Bone marrow (tissue), 2 donors: ENCODE data around the gene GPRC5A.
A peak's percentile ranks its signal among the peaks of the same experiment; 100 is the strongest.
"Not testable (repeated sequence)": the region's sequence is repeated elsewhere in the genome, so short reads cannot be mapped to it uniquely, and the experiment has no call there.

Experiments used
- DNase-seq, 2 donors: peaks; one replicate each; lab custom pipeline; 2025; lab: John Stamatoyannopoulos, UW

Gene GPRC5A

GRCh38 chr12:12891080-12891880 is at the start of gene GPRC5A:
Gene GPRC5A (plus strand): TSS chr12:12891562. CDS start chr12:12908250, 16,688 bp downstream.
- DNase-seq: peak in 1 of 2 donors; percentile 46

- DNase-seq: no peak
These were observed 45.5 kb upstream of the GPRC5A start for GRCh38 chr12:12845794-12846243.

GRCh38 chr12:12846780-12847179 is 44.6 kb upstream of the GPRC5A start:
- DNase-seq: not testable (repeated sequence)

GRCh38 chr12:12853435-12853834 is 37.9 kb upstream of the GPRC5A start:
- no peak for DNase-seq

GRCh38 chr12:12859690-12860089 is 31.7 kb upstream of the GPRC5A start:
- no peak for DNase-seq

DNA sequence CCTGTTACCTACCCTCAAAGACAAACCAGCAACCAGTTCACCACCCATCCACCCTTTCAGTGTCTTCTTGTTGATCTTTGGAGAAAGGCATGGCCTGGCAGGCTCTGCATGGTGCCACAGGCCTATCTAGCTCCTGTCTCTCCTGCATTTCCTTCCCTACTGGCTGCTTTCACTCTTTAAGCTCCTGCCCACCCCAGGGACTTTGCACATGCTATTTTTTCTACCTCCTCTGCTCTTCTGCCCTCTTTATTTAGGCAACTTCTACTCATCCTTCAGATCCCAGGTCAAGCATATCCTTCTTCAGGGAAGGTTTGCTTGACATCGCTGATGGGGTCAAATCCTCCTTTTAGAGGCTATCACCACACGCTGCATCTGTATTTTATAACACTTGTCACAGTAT is 27.1 kb upstream of the GPRC5A start:
- no peak for DNase-seq

DNA sequence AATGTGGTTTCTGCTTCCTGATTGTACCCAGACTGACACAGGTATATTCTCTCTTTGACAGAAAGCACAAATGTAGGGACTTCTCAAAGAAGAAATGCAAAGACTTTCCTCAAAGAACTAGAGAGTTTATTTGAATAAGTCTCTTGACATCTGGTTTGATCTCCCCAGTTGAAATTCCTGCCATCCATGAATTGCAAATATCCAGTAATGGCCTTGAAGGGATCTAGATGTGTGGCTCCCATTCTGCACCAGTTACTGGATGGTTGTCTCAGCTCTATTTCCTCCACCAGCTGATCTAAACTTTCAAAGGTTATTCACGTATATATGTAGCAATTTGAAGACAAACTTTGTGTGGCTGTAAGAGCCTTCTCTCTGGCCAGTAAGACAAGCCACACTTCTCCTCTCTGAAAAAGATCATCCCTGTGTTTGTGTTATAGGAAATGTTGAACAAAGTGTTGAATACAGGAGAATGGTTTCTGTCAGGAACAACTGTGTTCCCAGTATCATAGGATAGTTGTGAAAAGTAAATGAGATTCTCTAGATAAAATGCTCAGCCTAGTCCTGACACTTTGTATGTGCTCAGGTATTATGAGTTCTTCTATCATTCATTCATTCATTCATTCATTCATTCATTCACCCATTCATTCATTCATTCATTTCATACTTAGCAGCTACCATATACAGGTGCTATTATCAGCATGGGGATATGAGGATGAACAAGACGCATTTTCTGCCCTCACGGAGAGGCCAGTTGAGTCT is 22.7 kb upstream of the GPRC5A start:
- no peak for DNase-seq

DNA sequence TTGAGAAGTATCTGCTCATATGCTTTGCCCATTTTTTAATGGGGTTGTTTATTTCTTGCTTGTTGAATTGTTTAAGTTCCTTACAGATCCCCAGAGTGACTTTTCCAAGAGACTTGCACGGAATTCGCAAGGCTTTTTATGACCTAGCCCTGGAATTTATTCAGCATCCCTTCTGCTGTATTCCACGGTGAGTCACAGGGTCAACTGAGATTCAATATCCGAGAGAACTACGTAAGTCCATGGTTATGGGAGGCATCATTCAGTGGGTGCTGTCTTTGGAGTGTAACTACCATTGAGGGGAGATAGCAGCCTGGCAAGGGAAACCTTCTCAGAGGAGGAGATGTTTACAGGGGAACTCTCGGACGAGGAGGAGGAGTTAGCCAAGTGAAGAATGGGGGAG is 20.9 kb upstream of the GPRC5A start:
- no peak for DNase-seq

GRCh38 chr12:12871587-12872138 is 19.7 kb upstream of the GPRC5A start:
- no peak for DNase-seq

DNA sequence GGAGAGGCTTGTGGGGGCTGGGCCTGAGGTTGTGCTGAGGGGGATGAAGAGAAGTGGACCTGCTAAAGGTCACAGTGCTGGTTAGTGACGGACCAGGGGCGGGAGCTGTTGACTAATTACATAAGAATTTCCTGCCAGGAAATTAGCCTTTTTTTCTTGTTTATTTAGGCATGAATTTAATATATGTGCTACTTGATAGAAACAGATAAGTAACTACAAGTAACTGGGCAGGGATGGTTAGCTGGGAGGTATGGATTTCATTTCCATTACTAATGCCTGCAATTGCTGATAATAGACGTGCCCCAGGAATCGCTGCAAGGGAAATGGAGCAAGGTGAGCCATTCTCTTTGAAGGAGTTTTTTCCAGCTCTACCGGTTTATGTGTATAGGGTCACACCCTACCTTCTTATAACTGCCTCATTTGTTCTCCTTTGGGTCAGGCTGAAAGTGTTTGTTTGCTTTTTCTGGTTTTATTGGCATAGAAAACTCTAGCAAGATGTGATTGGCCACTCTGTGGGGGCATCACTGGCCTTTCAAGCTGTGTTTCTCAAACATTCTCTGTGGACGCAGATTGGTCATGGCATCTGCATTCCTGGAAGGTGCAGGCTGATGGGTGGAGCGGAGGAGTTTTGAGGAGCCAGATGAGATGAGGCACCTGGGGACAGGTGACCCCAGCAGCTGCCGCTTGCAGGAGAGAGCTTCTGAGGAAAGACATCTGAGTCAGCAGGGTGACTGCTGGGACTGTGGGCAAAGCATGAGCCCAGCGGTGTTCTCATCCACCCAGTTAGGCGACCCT is 19.0 kb upstream of the GPRC5A start:
- DNase-seq: no peak

DNA sequence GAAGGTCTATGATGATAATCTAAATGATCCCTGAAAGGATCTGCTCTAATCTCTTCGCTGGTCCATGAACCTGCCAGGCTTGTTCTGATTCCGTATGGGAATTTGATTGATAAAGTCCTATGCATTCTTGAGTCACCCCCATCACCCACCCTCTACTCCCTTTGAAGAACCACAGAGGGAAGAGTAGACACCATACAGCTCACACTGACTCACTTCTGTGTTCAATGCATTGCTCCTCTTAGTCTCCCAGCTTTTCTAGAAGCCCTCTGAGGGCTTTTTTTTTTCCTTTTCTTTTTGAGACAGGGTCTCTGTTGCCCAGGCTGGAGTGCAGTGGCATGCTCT is 18.5 kb upstream of the GPRC5A start:
- no peak for DNase-seq

GRCh38 chr12:12874029-12874428 is 17.3 kb upstream of the GPRC5A start:
- no peak for DNase-seq

GRCh38 chr12:12875301-12875700 is 16.1 kb upstream of the GPRC5A start:
- DNase-seq: not testable (repeated sequence)

DNA sequence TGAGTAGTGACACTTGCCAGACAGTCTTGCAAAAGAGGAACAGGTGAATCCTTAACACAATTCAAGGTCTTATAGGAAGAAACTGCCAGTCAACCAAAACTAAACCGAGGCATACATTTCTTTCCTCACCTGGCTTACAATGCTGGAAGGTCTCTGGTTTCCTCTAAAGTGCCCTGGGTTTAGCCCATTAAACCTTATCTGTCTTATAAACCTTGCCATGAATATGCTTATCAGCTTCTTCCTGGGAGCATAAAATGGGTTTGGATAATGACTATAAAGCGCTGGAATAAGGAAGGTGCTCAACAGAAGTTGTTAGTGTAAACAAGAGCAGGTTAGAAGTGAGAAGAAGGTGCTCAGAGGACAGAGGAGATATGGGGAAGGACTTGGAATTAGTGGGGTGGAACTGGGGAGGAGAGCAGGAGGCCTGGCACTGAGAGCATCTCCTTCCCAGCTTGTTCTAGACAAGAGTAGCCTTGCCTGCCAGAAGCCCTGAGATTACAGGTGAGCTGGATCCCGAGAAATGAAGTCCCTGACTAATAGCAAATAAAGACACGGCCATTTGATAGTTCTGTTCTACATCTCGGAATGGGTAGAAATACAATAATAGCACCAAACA is 14.1 kb upstream of the GPRC5A start:
- no peak for DNase-seq

DNA sequence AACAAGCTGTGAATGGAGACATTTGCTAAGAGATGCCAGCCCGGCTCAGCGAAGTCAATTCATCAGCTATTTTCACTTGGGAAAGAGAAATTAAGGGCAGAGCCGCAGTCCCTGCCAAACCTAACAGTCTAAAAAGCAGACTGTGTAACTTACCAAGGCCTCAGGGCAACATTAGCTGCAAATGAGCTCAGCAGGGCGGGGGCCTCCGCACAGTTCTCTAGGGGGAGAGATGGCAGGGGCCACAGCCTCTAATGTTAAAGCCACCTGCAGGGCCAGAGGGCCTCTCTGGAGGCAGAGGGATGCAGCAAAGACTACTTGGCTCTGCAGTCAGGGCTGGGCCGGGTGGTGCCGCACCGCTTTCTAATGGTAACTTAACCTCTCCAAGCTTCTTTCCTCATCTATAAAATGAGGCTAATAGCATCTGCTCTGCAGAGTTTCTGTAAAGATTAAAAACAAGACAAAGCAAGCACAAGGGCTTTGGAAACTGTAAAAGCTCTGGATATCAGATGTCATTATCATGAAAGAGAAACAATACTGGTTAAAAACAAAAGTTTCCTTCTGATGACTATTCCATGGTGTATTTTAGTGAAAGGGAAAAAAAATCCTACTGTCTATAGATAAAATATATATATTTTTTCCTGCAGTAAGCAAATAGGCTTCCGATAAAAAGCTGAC is 13.4 kb upstream of the GPRC5A start:
- no peak for DNase-seq

- DNase-seq: no peak
These were observed 10.8 kb upstream of the GPRC5A start for GRCh38 chr12:12880537-12880936.

DNA sequence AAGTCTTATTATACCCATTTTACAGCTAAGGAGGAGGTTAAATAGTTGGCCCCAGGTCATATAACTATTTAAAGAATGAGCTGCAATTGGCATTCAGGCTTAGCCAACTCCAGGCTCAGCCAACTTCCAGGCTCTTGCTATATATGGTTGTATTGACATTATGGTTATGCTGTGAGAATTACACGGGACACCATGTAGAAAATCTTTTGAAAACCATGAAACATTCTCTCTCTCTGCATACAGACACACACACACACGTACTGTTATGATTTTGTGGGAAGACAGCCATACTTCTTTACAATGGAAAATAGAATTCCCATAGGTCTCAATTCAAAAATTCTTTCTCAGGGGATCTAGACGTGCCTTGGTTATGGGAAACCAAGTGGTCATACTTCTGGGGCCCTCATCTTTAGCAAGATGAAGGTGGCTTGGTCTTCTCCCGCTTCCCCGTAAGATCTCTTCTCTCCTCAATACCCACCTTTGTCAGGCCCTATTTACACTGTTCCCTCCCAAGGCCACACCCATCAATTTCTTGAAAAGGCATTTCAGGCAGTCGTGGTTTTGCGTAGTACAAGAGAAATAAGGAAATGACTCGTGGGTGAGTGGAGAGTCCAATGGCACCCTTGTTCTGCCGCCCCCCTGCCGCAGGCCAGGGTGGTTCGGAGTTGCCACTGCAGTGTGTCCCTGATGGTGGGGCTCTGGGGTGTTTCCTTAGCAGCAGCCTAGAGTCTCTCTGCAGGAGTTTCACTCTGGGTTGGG is 10.0 kb upstream of the GPRC5A start:
- DNase-seq: no peak

GRCh38 chr12:12882288-12882687 is 9.1 kb upstream of the GPRC5A start:
- no peak for DNase-seq

DNA sequence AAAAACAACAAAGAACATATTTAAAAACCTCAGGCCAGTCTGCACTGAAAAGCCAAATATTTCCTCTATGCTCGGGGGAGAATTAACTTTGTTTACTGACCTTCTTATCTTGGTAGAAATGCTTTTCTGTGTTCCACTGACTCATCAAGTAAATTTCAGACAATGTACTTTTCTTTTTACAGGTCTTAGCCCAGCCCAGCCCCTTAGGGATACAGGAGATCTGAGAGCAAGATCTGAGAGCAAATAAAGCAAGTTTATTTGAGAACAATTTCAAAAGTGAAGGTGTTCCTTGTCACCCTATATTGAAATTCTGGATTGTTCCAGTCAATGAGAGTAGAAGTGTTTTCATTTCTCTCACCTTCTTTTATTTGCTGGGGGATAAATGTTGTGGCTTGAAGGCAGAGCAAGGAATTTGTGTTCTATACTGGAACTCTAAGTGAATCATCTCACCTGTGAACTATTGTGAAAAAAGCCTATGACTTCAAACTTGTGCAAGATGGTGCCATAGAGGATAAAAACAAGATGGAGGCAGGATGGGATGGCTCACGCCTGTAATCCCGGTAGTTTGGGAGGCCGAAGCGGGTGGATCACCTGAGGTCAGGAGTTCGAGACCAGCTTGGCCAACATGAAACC is 7.9 kb upstream of the GPRC5A start:
- no peak for DNase-seq
